Stimulated activated CD4-positive, alpha-beta T cell treated with anti-CD3 and anti-CD28 coated beads, Interleukin-12 subunit alpha, Interleukin-12 subunit beta, amount 100 ng/mL, for 4 hours (primary cell): Measurements from ENCODE around the gene SLC17A6.

Experiments used
- DNase-seq: peaks from one replicate; pipeline ENCODE4 v3.0.0-alpha.2; 2020

The SLC17A6 gene

DNA sequence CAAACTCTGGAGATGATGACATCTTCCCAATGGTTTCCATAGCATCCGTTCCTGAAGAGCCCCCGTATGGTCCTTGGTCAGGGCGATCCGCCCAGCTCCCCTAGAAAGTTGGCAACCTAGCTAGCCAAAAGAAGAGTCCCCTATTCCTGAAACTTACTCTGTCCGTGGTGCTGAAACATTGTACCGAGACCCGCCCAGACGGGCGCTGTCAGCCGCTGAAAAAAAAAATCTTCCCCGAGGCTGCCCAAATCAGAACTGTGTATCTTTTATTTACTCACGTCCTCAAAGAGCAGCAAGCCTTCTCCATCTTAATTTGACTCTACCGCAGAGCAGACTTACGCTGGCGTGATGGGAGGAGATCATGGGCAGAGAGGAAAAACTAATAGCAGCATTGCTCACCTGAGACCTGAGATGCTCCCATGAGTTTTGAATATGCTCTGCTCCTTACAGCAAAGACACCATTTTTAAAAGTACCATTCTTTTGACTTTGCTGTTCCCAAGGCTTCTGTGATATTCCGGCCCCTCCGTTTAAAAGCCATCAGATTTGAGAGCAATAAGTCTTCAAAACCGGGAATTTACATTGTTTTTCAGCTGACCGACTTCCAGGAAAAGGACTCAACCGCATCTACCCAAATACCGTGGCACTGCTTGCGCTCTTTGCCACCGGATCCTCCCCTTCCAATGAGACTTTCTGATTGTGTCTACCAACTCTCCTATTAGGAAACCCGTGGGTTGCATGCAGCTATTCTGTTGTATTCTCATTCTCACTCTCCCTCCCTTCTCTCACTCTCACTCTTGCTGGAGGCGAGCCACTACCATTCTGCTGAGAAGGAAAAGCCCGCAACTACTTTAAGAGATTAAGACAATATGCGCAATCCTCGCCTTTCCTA lies at the start of gene SLC17A6:
Gene SLC17A6, plus strand, starts transcription at position 786 of the 890 bp plus-strand sequence. CDS start 153 bp downstream, outside the sequence.
- DNase-seq: no peak

- no peak for DNase-seq
Observed at GRCh38 chr11:22302368-22302767, 35.8 kb upstream of the SLC17A6 start.

DNA sequence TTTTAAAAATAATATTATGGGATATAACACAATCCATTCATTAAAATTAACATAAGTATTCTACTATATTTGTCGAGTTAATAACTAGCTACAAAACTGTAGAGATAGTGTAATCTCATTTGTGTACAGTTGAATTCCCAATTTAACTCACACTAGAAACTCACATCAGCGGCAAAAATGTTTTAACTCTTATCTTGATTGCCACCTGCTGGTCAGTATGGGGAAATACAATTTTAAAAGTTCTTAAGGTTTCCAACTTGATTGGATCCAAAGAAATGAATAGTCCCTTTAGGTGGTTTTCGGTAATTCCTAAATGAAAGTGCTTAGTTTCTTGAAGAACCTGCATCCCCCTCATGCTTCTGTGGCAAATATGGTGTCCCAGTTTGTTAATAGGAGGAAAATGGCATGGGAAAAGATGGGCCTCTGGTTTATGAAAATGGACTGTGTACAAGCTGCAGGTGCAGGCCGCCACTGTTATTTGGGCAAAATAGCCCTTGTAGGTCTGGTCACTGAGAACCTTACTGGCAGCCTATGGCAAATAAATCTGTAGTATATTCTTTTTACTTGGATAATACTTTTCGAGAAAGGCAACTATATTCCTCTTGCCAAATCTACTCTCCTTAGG lies 33.7 kb upstream of the SLC17A6 start:
- no peak for DNase-seq

- DNase-seq: no peak
Observed at GRCh38 chr11:22317656-22318055, 20.5 kb upstream of the SLC17A6 start.

- no peak for DNase-seq
Observed at GRCh38 chr11:22331771-22332170, 6.4 kb upstream of the SLC17A6 start.

GRCh38 chr11:22336587-22336986 lies 1.6 kb upstream of the SLC17A6 start:
- no peak for DNase-seq

DNA sequence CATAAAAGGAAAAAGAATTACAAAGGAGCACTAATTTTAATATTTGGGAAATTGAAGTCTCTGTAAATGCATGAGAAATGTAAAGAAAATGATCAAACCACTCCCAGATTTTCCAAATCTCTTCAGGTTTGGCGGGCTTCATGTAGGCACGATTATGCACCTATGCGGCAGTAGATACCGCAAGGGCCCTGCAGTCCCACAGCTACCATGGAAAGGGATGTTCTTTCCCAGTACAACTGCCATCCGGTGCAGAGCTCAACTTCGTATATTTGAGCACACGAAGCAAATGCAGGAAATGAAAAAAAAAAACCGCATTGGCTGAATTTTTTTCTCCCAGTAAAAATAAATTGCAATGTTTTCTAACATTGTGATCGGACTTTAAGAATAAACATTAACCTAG lies 1.4 kb downstream of the SLC17A6 start:
- DNase-seq: no peak

DNA sequence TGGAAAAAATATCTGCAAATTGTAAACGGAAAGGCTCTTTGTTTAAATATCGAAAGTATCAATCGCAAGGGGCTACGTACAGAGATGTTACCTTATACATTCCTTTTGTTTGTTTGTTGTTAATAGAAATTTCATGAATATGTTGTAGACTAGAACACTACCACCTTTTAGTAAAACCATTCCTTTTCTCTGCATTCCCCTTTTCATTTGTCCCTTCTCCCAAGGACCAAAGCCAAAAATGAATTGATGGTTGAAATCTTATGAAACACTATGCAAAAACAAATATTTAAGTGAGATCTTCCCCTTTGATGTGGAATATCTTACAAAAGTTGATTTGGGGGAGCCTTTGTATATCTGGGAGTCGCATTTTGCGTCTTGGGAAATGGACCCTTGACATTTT lies 2.1 kb downstream of the SLC17A6 start:
- no peak for DNase-seq

- DNase-seq: no peak
Observed at GRCh38 chr11:22340701-22341587, 2.8 kb downstream of the SLC17A6 start.

DNA sequence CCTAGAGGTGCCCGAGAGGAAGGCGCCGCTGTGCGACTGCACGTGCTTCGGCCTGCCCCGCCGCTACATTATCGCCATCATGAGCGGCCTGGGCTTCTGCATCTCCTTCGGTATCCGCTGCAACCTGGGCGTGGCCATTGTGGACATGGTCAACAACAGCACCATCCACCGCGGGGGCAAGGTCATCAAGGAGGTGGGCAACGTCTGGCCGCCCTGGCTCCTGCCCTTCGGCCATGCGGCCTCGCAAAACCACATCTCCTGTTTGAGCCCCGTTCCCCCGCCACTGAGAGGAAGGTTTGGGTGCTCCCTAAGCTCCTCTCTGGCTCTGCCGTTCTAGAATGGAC lies 3.4 kb downstream of the SLC17A6 start:
- no peak for DNase-seq

DNA sequence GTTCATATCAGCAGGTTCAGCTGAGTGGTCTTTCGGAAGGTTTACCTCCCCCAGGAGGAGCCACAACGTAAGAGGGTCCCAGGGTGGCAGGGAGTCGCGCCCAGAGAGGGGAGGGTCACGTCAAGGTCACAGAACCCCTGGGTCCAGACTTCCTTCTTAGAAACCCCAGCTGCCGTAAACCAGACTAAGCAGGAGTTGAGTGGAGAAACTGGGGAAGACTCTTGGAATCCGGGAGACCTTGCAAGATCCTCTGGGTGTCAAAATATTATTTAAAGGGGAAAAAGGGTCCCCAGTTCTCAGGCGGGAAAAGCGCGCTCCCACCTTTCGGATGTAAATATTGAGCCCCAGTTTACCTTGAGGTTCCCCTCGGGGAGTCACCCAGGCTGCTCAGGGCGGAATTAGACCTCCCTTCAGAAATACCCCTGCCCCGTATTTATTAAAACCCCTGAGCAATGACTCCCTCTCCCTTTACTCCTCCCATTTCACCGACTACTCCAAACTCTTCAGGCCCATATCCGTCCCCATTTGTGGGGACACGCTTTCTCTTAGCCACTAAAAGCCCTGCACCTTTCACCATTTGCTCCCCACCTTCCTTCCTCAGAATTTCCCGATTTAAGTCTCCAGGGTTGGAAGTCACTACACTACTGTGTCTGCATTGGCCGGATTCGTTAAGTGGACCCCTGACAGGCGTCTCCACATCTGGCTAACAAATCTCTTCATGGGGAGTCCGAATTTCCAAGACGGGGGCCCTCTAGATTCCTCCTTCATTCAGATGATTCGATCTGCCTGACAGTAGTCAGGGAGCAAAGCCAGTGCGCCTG lies 4.2 kb downstream of the SLC17A6 start:
- DNase-seq: no peak

- DNase-seq: no peak
Observed at GRCh38 chr11:22343032-22343324, 4.8 kb downstream of the SLC17A6 start.

DNA sequence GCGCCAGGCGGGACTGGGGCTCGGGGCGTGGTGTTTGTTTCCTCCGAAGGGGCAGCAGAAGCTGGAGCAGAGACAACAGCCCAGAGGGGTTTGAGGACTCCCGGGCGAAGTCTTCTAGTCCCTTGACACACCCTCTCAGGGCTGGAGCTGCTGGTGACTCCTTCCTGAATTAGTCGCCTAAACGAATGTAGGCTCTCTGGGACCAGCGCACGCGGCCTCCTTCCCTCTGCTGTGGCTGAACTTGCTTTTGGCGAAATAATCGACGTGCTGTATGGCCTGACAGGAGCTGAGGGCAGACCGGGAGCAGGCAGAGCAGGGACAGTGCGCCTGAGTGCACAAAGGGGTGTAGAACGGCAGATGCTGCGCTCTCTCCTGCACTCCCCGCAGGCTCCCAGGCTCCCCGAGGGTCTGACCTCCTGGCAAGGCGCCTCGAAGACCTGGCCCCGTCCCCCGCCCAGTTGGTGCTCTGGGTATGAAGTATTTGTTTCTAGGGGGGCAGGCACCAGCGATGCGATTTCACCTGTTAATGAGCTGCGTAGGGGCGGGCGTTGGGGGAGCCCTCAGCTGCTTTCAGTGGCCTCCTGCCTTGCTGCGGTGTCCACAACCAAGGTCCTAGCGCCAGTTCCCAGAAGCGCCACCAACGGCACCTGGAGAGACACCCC lies 5.3 kb downstream of the SLC17A6 start:
- no peak for DNase-seq

DNA sequence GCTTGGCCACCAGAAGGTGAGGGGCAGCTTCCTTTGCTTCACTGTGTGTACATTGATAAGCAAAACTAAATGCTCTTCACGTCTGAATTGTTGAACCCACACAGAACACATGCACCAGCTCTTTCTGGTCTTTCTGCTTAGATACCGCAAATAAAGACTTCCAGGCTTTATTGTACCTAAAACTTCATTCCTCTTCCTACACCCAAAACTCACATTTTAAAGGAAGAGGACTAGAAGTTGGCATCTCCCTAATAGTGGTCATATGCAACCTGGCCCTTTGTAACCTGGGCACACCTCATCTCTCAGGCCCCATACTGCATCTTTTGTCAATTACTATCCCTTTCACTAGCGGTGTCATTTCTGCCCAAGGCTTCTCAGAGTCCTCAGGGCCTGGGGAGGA lies 5.9 kb downstream of the SLC17A6 start:
- DNase-seq: no peak

GRCh38 chr11:22346282-22346681 lies 8.1 kb downstream of the SLC17A6 start:
- no peak for DNase-seq

GRCh38 chr11:22347857-22348487 lies 9.8 kb downstream of the SLC17A6 start:
- no peak for DNase-seq

DNA sequence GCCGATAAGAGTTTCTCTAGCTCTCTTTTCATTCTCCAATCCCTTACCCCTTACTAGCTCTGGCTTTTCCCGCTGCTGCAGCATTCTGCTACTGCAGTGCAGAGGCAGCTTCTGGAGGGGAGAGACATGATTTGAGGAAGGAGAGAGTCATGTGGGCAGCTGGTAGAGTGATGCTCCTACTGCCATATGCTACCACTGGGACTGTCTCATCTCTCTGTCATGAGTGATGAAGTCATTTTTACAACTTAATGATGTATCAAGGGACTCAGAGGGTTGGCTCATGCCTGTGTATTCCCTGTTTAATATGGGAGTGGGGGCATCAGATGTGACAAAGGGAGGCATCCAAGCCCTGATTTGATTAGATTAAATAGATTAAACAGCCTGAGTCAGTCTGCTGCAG lies 11.3 kb downstream of the SLC17A6 start:
- DNase-seq: no peak

- DNase-seq: no peak
Observed at GRCh38 chr11:22359295-22359694, 21.1 kb downstream of the SLC17A6 start.

- no peak for DNase-seq
Observed at GRCh38 chr11:22371160-22371559, 33.0 kb downstream of the SLC17A6 start.

- DNase-seq: no peak
Observed at GRCh38 chr11:22387126-22387525, 48.9 kb downstream of the SLC17A6 start.

DNA sequence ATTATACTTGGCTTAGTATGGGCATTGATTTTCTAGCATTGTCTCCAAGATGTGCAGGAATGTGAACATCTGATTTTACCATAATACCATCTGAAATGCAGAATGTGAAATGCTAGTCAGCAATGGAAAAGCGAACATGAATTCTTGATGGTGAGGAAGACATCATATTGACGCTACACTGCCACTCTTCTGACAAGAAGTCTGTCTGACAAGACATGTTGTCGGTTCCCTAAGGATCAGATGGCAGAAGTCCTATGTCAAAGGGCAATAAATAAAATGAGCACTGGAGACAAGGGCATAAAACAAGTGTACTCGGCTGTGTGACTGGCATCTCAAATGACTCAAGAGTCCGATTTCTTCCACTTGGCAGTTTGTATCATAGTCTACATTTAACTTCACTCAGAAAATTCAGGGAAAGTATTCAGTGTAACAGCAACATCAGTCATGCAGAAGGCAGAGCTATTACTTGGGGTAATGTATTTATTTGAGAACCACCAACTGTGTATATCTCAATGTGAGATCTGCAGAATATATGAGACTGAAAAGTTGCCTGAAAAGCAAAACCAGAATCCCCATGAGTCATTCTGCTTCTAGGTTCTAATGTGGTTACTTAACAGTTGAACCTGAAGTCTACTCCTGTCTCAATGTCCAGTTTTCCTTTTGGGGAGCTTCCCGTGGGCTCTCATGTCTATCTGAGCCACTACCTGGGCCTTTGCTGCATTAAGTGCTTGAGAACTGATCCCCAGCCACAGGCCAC lies 51.5 kb downstream of the SLC17A6 start:
- no peak for DNase-seq
